ENCODE data around the gene GADD45GIP1.

GADD45GIP1 gene

DNA sequence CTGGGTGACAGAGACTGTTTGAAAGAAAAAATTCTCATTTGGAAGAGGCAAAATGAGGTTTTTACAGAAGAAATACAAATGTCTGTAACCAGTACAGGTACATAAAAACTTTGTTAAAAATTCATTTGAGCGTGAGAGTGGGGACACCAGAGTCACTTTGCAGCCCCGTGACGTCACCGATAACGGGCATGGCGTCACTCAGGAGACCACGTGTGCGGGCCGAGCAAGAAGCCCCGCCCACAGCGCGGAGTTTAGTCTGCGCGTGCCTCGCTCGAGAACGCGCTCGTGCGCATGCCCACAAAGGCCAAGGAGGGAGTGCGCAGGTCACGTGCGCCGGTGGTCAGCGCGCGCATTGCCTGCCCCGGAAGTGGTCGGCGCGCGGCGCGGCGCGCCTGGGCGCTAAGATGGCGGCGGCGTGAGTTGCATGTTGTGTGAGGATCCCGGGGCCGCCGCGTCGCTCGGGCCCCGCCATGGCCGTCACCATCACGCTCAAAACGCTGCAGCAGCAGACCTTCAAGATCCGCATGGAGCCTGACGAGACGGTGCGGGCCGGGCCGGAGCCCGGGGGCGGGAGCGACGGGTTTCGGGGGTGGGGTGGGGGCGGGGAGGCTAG lies 11.4 kb downstream of the GADD45GIP1 start, which contains the start of gene RAD23A:
Gene RAD23A (plus strand): TSS at position 384 of the 613 bp plus-strand sequence. CDS start 87 bp downstream, at position 471.
- Mint-ChIP-seq H3K4me1 (peaks cover 63% of the 10 kb centered on the region), H3K4me3 (peak within 1 kb of the TSS; percentile 91), H3K36me3 (ENCODE audit: low read depth) (peaks cover 80% of the 10 kb centered on the region), H3K27ac (peak within 1 kb of the TSS; percentile 95), H3K9me3 (no peaks in the 10 kb centered on the region), H3K27me3 (peaks cover 2% of the 10 kb centered on the region)
- peak; percentile 76 for ATAC-seq
- DNase-seq, result peak; percentile 100

DNA sequence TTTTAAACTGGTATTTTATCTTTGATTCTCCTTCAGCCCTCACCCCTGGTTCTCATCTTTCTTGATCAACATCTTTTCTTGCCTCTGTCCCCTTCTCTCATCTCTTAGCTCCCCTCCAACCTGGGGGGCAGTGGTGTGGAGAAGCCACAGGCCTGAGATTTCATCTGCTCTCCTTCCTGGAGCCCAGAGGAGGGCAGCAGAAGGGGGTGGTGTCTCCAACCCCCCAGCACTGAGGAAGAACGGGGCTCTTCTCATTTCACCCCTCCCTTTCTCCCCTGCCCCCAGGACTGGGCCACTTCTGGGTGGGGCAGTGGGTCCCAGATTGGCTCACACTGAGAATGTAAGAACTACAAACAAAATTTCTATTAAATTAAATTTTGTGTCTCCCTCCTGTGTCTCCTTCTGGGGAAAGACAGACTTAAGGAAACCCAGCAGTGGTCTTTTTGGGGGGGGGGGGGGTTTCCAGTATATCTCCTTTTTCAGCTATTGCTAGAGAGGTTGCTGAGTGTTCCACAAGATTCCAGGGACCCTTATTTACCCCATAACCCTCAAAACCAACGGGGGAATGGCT lies 12.8 kb downstream of the GADD45GIP1 start:
- H3K4me1 Mint-ChIP-seq, result peaks cover 75% of the 10 kb centered on the region
- no peak for DNase-seq
- H3K4me3 Mint-ChIP-seq, result peak overlapping the region; percentile 91
- ATAC-seq, result no peak
- H3K27ac Mint-ChIP-seq, result peak overlapping the region; percentile 95
- H3K27me3 Mint-ChIP-seq, result peaks cover 2% of the 10 kb centered on the region
- no peaks in the 10 kb centered on the region for H3K9me3 Mint-ChIP-seq
- H3K36me3 Mint-ChIP-seq (ENCODE audit: low read depth), result peaks cover 81% of the 10 kb centered on the region

DNA sequence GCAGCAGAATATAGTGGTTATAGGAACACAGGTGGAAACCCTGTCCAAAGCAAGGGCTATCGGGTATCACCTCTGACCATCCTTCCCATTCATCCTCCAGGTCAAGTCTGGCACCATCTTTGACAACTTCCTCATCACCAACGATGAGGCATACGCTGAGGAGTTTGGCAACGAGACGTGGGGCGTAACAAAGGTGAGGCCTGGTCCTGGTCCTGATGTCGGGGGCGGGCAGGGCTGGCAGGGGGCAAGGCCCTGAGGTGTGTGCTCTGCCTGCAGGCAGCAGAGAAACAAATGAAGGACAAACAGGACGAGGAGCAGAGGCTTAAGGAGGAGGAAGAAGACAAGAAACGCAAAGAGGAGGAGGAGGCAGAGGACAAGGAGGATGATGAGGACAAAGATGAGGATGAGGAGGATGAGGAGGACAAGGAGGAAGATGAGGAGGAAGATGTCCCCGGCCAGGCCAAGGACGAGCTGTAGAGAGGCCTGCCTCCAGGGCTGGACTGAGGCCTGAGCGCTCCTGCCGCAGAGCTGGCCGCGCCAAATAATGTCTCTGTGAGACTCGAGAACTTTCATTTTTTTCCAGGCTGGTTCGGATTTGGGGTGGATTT lies 13.5 kb downstream of the GADD45GIP1 start:
- Mint-ChIP-seq H3K36me3 (ENCODE audit: low read depth) (peaks cover 87% of the 10 kb centered on the region), H3K9me3 (no peaks in the 10 kb centered on the region), H3K27ac (peak overlapping the region; percentile 87), H3K4me1 (peaks cover 77% of the 10 kb centered on the region), H3K27me3 (peaks cover 2% of the 10 kb centered on the region), H3K4me3 (peak overlapping the region; percentile 63)
- DNase-seq (no peak), ATAC-seq (no peak)

DNA sequence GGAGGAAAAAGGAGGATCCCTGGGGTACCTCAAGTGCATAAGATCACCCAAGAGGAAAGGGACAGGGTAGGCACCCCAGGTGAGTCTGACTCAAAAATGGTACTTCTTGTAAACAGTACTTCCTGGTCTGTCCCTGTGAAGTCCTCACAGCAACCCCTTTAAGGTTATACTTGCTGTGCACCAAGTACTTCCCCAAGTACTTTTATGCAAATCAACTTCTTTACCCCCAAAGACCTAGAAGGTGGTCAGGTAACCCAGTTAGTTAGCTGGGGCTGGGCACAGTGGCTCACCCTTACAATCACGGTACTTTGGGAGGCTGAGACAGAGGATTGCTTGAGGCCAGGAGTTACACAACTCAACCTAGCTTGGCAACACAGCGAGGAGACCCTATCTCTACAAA lies 16.1 kb downstream of the GADD45GIP1 start:
- DNase-seq (no peak), ATAC-seq (no peak)
- Mint-ChIP-seq H3K36me3 (ENCODE audit: low read depth) (peaks cover 70% of the 10 kb centered on the region), H3K27ac (peak overlapping the region; percentile 94), H3K4me3 (peak overlapping the region; percentile 97), H3K27me3 (peaks cover 2% of the 10 kb centered on the region), H3K9me3 (no peaks in the 10 kb centered on the region), H3K4me1 (peaks cover 79% of the 10 kb centered on the region)

DNA sequence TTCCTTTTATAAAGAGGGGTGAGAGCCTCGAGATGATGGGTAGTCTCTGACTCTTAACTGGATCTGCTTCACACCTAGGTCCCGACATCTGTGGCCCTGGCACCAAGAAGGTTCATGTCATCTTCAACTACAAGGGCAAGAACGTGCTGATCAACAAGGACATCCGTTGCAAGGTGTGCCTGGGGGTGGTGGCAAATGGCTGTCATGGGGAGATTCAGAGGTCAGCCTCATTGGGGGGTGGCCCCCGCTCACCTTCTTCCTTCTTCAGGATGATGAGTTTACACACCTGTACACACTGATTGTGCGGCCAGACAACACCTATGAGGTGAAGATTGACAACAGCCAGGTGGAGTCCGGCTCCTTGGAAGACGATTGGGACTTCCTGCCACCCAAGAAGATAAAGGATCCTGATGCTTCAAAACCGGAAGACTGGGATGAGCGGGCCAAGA lies 17.0 kb downstream of the GADD45GIP1 start:
- H3K36me3 Mint-ChIP-seq (ENCODE audit: low read depth), result peaks cover 62% of the 10 kb centered on the region
- H3K27ac Mint-ChIP-seq, result peak overlapping the region; percentile 94
- peak overlapping the region; percentile 97 for H3K4me3 Mint-ChIP-seq
- peaks cover 73% of the 10 kb centered on the region for H3K4me1 Mint-ChIP-seq
- no peaks in the 10 kb centered on the region for H3K27me3 Mint-ChIP-seq
- H3K9me3 Mint-ChIP-seq, result no peaks in the 10 kb centered on the region
- no peak for ATAC-seq
- DNase-seq, result no peak

- H3K27ac Mint-ChIP-seq, result peak overlapping the region; percentile 94
- H3K36me3 Mint-ChIP-seq (ENCODE audit: low read depth), result peaks cover 57% of the 10 kb centered on the region
- DNase-seq, result no peak
- H3K4me3 Mint-ChIP-seq, result peak overlapping the region; percentile 97
- H3K27me3 Mint-ChIP-seq, result no peaks in the 10 kb centered on the region
- no peak for ATAC-seq
- H3K9me3 Mint-ChIP-seq, result no peaks in the 10 kb centered on the region
- peaks cover 69% of the 10 kb centered on the region for H3K4me1 Mint-ChIP-seq
Measured at GRCh38 chr19:12938779-12939601, 18.0 kb downstream of the GADD45GIP1 start.

DNA sequence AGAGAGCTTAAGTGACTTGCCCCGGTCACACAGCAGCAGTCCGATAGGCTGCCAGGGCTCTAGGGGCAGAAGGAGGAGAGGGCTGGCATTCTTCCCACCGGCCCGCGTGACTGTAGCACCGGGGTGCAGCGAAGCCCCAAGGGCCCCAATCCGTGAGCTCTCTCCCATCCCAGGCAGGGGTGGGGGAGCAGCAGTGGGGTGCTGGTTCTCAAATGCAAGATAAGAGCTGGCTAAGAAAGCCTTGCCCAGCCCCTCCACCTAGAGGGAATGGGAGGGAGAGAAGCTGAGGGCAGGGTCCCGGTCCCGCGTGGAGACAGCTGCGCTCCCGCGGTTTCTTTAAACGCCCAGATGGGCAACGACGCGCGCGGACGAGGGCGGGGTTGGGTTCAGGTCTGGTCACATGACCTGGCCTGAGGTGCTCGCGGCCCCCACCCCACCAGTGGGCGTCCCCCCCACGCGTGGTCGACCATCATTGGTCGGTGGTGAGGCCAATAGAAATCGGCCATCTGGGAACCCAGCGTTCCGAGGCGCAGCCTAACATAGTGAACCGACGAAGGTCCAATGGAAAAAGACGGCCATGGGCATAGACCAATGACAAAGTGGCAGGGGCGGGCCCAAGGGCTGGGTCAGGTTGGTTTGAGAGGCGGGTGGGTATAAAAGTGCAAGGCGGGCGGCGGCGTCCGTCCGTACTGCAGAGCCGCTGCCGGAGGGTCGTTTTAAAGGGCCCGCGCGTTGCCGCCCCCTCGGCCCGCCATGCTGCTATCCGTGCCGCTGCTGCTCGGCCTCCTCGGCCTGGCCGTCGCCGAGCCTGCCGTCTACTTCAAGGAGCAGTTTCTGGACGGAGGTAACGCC lies 18.9 kb downstream of the GADD45GIP1 start, which contains the start of gene CALR:
Gene CALR (plus strand): TSS at position 683 of the 852 bp plus-strand sequence. CDS start 71 bp downstream, at position 754.
- peaks cover 66% of the 10 kb centered on the region for H3K4me1 Mint-ChIP-seq
- peak within 1 kb of the TSS; percentile 94 for H3K27ac Mint-ChIP-seq
- peak; percentile 92 for ATAC-seq
- peak; percentile 99 for DNase-seq
- H3K9me3 Mint-ChIP-seq, result no peaks in the 10 kb centered on the region
- peak within 1 kb of the TSS; percentile 97 for H3K4me3 Mint-ChIP-seq
- H3K36me3 Mint-ChIP-seq (ENCODE audit: low read depth), result peaks cover 50% of the 10 kb centered on the region
- H3K27me3 Mint-ChIP-seq, result no peaks in the 10 kb centered on the region

DNA sequence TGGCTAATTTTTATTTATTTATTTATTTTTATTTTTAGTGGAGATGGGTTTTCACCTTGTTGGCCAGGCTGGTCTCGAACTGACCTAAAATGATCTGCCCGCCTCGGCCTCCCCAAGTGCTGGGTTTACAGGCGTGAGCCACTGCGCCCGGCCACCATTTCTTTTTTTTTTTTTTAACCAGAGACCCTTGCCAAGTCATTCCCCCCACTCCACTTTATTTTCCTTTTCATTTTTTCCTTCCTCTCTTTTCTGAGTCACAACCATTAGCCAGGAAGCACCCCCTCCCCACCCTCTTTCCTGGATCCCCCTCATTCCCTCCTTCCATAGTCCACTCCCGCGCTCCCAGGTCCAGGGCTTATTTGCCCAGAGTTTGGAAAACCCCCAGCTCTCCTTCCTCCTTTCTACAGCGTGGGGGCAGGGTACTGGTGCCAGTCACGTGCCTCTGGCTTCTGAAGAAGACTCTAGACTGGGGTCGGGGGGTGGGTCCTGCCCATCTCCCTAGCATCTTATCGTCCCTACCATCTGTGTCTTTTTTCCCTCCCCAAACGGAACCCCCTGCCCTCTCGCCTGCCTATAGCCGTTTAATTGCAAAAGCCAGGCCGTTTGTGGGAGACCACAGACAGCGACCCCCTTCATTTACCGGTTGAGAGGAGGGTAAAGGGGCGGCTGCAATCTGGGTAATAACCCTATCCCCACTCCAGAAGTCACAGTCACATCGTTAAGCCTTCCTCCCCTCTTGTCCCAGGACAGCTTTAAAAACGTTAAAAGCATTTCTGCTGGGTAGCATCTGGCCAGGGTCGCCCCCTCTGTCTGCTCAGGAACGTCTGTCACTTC lies 19.7 kb downstream of the GADD45GIP1 start:
- H3K4me3 Mint-ChIP-seq, result peak overlapping the region; percentile 97
- H3K27ac Mint-ChIP-seq, result peak overlapping the region; percentile 94
- ATAC-seq (no peak), DNase-seq (peak; percentile 47)
- H3K36me3 Mint-ChIP-seq (ENCODE audit: low read depth), result peaks cover 51% of the 10 kb centered on the region
- no peaks in the 10 kb centered on the region for H3K9me3 Mint-ChIP-seq
- peaks cover 68% of the 10 kb centered on the region for H3K4me1 Mint-ChIP-seq
- H3K27me3 Mint-ChIP-seq, result no peaks in the 10 kb centered on the region

DNA sequence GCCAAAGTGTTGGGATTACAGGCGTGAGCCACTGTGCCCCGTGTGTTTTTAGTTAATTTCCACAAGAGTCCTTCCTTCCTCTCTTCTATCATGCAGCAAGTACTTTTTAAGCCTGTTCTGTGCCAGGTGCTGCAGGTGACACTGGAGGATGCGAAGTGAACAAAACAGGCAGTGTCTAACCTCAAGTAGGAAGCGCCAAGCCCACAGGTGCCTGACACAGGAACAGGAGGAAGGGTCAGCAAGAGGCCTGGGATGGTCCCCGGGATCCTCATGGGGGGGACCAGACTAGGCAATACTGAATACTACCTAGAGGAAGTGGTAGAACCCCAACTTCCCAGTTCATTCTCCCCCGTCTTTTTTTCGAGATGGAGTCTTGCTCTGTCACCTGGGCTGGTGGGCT lies 20.4 kb downstream of the GADD45GIP1 start:
- H3K27ac Mint-ChIP-seq, result no peak overlapping the region
- no peak for ATAC-seq
- H3K4me3 Mint-ChIP-seq, result no peak overlapping the region
- peaks cover 65% of the 10 kb centered on the region for H3K4me1 Mint-ChIP-seq
- H3K9me3 Mint-ChIP-seq, result no peaks in the 10 kb centered on the region
- H3K36me3 Mint-ChIP-seq (ENCODE audit: low read depth), result peaks cover 47% of the 10 kb centered on the region
- DNase-seq, result no peak
- H3K27me3 Mint-ChIP-seq, result no peaks in the 10 kb centered on the region

GRCh38 chr19:12935071-12935470 lies 22.0 kb downstream of the GADD45GIP1 start:
- Mint-ChIP-seq H3K27me3 (no peaks in the 10 kb centered on the region), H3K9me3 (no peaks in the 10 kb centered on the region), H3K4me1 (peaks cover 53% of the 10 kb centered on the region), H3K36me3 (ENCODE audit: low read depth) (peaks cover 39% of the 10 kb centered on the region), H3K4me3 (no peak overlapping the region), H3K27ac (no peak overlapping the region)
- ATAC-seq, result no peak
- no peak for DNase-seq

DNA sequence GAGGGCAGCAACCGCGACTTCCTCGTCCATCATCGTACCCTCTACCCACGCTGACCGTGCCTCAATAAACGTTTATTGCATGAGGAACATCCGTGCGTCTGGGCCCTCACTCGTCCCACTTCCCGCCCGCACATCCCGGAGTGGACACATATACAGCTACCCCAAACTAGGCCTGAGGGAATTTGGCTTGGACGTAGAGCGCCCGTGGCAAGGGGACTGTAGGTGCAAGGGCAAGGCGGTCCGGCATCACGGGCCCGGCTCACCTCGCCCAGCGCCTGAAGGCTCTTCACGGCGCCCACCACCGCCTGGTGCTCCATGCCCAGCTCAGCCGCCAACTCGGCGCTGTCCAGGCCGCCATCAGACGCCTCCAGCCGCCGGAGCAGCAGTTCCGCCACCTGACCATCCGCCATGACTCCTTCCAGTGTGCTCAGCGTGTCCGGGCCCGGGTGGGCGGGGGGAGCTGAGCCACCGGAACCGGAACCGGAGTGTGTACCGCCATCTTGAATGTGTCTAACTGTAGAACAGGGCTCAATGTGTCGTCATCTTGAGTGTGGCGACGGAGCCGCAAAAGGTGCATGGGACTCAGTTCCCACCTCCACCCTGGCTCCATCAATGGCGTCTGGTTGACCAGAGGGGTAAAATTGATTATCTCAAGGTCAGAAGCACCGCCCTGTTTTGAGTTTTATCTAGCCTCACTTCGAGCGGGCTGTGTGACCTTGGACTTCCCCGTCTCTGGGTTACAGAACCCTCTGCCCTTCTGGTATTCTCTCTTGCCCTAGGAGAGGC lies 23.5 kb downstream of the GADD45GIP1 start, which contains the start of gene FARSA:
Gene FARSA (minus strand): TSS at position 425 of the 786 bp plus-strand sequence. CDS start 15 bp downstream, at position 410.
- no peaks in the 10 kb centered on the region for H3K27me3 Mint-ChIP-seq
- peaks cover 42% of the 10 kb centered on the region for H3K4me1 Mint-ChIP-seq
- H3K27ac Mint-ChIP-seq, result peak within 1 kb of the TSS; percentile 95
- H3K4me3 Mint-ChIP-seq, result peak within 1 kb of the TSS; percentile 100
- peaks cover 32% of the 10 kb centered on the region for H3K36me3 Mint-ChIP-seq (ENCODE audit: low read depth)
- H3K9me3 Mint-ChIP-seq, result no peaks in the 10 kb centered on the region
- DNase-seq (peak; percentile 90), ATAC-seq (peak; percentile 70)

All from activated naive CD8-positive, alpha-beta T cell treated with anti-CD3 and anti-CD28 coated beads, Interleukin-2, amount 50 U/mL, for 24 hours (primary cell).